Uterus (tissue), 2 donors: ENCODE results near the gene FRZB.

ENCODE experiments used
- POLR2A ChIP-seq, 2 donors: fragments of 450-650 bp; IDR thresholded peaks; one replicate each; pipeline ENCODE4 v1.6.1; 2016; ENCODE audit warnings: antibody characterized with exemption in 2 of 2, mild to moderate bottlenecking in 1 of 2, moderate library complexity in 1 of 2
- TF ChIP-seq, protein P1 (sequence below), 4 experiments: fragments of 200-600 bp in 2 of 4; fragments of 450-650 bp in 2 of 4; sonication (generic) in 2 of 4; IDR thresholded peaks; one replicate each; pipeline ENCODE4 v1.5.1; 2016 to 2019; ENCODE audit warnings: antibody characterized with exemption in 4 of 4, mild to moderate bottlenecking in 2 of 4, moderate library complexity in 1 of 4

DNA sequence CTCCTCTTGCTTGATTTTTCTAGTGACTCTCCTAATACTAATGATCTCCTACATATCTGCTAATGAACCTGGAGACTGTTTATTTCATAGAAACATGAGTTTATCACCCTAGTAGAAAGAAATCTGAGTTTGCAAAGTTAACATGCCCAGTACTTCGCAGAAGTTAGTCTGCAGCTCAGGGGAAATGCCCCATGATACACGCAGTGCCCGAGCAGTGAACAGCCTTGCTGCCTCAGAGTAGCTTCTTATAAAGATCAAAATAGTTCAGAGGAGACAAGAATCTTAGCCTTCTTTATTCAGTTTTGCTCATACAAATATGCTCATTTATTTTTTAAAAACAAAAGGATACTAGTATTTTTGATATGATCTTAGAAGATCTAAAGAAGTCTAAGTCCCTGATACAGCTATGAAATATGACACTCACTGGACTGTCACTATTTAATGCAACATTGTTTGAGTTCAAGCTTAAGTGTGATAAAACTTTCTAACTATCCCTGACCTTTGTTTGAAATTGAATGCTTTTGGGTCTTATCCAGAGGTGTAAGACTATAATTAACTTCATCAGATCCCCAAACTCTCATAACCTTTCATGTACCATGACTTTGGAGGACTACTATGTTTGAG, 20.5 kb downstream of the FRZB start:
- TF ChIP-seq, protein P1, sequence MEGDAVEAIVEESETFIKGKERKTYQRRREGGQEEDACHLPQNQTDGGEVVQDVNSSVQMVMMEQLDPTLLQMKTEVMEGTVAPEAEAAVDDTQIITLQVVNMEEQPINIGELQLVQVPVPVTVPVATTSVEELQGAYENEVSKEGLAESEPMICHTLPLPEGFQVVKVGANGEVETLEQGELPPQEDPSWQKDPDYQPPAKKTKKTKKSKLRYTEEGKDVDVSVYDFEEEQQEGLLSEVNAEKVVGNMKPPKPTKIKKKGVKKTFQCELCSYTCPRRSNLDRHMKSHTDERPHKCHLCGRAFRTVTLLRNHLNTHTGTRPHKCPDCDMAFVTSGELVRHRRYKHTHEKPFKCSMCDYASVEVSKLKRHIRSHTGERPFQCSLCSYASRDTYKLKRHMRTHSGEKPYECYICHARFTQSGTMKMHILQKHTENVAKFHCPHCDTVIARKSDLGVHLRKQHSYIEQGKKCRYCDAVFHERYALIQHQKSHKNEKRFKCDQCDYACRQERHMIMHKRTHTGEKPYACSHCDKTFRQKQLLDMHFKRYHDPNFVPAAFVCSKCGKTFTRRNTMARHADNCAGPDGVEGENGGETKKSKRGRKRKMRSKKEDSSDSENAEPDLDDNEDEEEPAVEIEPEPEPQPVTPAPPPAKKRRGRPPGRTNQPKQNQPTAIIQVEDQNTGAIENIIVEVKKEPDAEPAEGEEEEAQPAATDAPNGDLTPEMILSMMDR (IDR thresholded peaks at IDR 0.05): no peak
- no peak for TF ChIP-seq POLR2A (IDR thresholded peaks at IDR 0.05)
